HepG2 (cell line): ENCODE measurements around the gene MSI2. TPM values are rescaled to one million over a fixed set of nuclear protein-coding genes. Genes with fewer than 3 reads are reported as not detected.

Source experiments
- CHD2 ChIP-seq: IDR thresholded peaks from 2 replicates; pipeline ENCODE4 v1.6.1; 2011; ENCODE audit warnings: low read depth, low read length, improper control_type of control experiment
- FIP1L1 ChIP-seq: fragments of 200-400 bp; formaldehyde crosslinking; IDR thresholded peaks from 2 replicates; pipeline ENCODE4 v1.6.1; 2018; ENCODE audit warnings: low read depth, mild to moderate bottlenecking, low read length, moderate library complexity, borderline replicate concordance; ENCODE audit not compliant: insufficient read depth
- FLYWCH1 ChIP-seq: sonication (generic); formaldehyde crosslinking; IDR thresholded peaks from 2 replicates; pipeline ENCODE4 v1.8.1; 2023; ENCODE audit warnings: mild to moderate bottlenecking, missing genetic modification reagents
- GZF1 ChIP-seq: sonication (generic); formaldehyde crosslinking; IDR thresholded peaks from 2 replicates; pipeline ENCODE4 v1.5.1; 2020; ENCODE audit warnings: mild to moderate bottlenecking, missing genetic modification reagents
- HCFC1 ChIP-seq: fragments of 150-350 bp; IDR thresholded peaks from 2 replicates; pipeline ENCODE4 v1.6.1; 2014; ENCODE audit warnings: low read depth, low read length
- MTA3 ChIP-seq: sonication (generic); formaldehyde crosslinking; IDR thresholded peaks from 2 replicates; pipeline ENCODE4 v1.4.0; 2020; ENCODE audit warnings: missing genetic modification reagents
- NONO ChIP-seq, 2 experiments: fragments of 450-650 bp in 1 of 2; sonication (generic) in 1 of 2; formaldehyde crosslinking in 1 of 2; IDR thresholded peaks in 1 of 2; conservative IDR thresholded peaks in 1 of 2; 2 replicates each; pipeline versions ENCODE4 v1.6.1 to v1.8.0; 2017 to 2022; ENCODE audit warnings: mild to moderate bottlenecking in 1 of 2, missing genetic modification reagents in 1 of 2, moderate library complexity in 1 of 2
- ZNF329 ChIP-seq: sonication (generic); formaldehyde crosslinking; IDR thresholded peaks from 2 replicates; pipeline ENCODE4 v1.9.0; 2021; ENCODE audit warnings: low read depth, mild to moderate bottlenecking, missing genetic modification reagents
- ZNF430 ChIP-seq: sonication (generic); formaldehyde crosslinking; IDR thresholded peaks from 2 replicates; pipeline ENCODE4 v1.9.0; 2021; ENCODE audit warnings: mild to moderate bottlenecking, missing genetic modification reagents
- ZNF577 ChIP-seq: sonication (generic); formaldehyde crosslinking; IDR thresholded peaks from 2 replicates; pipeline ENCODE4 v1.4.0; 2020; ENCODE audit warnings: mild to moderate bottlenecking, low read depth, missing genetic modification reagents, borderline replicate concordance
- ZNF605 ChIP-seq: sonication (generic); formaldehyde crosslinking; IDR thresholded peaks from 2 replicates; pipeline ENCODE4 v1.8.0; 2022; ENCODE audit warnings: mild to moderate bottlenecking, missing genetic modification reagents
- ZNF652 ChIP-seq: IDR thresholded peaks from 2 replicates; pipeline ENCODE4 v1.6.1; 2016; ENCODE audit warnings: low read depth, borderline replicate concordance
- ZSCAN29 ChIP-seq: sonication (generic); formaldehyde crosslinking; conservative IDR thresholded peaks from 2 replicates; pipeline ENCODE4 v1.4.0; 2020; ENCODE audit warnings: mild to moderate bottlenecking, missing genetic modification reagents
- polyA plus RNA-seq, 8 experiments: library from polyadenylated mRNA; depleted of rRNA in 3 of 8; stranded (reverse) in 7 of 8; unstranded in 1 of 8; fragments of >200 nt; fragmentation: Illumina TruSeq in 4 of 8; extraction: Trizol in 4 of 8; gene quantifications; 2 replicates each; pipeline versions ENCODE4 v1.2.1 to v1.2.3, GENCODE V29; 2011 to 2016; ENCODE audit warnings: low read depth in 4 of 8, missing spikeins in 1 of 8, mixed read lengths in 1 of 8; ENCODE audit not compliant: insufficient read depth in 1 of 8
- total RNA-seq, 5 experiments: library from RNA; depleted of rRNA; stranded (reverse); fragments of >200 nt; fragmentation: Illumina TruSeq; extraction: Trizol; gene quantifications; 2 replicates each; pipeline ENCODE4 v1.2.3, GENCODE V29; 2016; ENCODE audit warnings: low read depth in 1 of 5
- TF ChIP-seq, protein P1 (sequence below): sonication (generic); formaldehyde crosslinking; IDR thresholded peaks from 2 replicates; pipeline ENCODE4 v1.4.0; 2020; ENCODE audit warnings: mild to moderate bottlenecking, missing genetic modification reagents
- TF ChIP-seq, protein P2 (sequence below): sonication (generic); formaldehyde crosslinking; IDR thresholded peaks from 2 replicates; pipeline ENCODE4 v1.4.0; 2020; ENCODE audit warnings: missing genetic modification reagents
- TF ChIP-seq, protein P3 (sequence below): sonication (generic); formaldehyde crosslinking; IDR thresholded peaks from 2 replicates; pipeline ENCODE4 v1.4.0; 2020; ENCODE audit warnings: mild to moderate bottlenecking, low read depth, missing genetic modification reagents
- TF ChIP-seq, protein P4 (sequence below): sonication (generic); formaldehyde crosslinking; IDR thresholded peaks from 2 replicates; pipeline ENCODE4 v1.4.0; 2020; ENCODE audit warnings: missing genetic modification reagents
- TF ChIP-seq, protein P5 (sequence below): sonication (generic); formaldehyde crosslinking; IDR thresholded peaks from 2 replicates; pipeline ENCODE4 v1.4.0; 2020; ENCODE audit warnings: mild to moderate bottlenecking, missing genetic modification reagents

MSI2 gene
- total and polyA plus RNA-seq, 2 of the 13 experiments (the other 11 are each of a cell fraction or from before 2014, with no cell fraction given): 77.5 to 78.4 TPM

DNA sequence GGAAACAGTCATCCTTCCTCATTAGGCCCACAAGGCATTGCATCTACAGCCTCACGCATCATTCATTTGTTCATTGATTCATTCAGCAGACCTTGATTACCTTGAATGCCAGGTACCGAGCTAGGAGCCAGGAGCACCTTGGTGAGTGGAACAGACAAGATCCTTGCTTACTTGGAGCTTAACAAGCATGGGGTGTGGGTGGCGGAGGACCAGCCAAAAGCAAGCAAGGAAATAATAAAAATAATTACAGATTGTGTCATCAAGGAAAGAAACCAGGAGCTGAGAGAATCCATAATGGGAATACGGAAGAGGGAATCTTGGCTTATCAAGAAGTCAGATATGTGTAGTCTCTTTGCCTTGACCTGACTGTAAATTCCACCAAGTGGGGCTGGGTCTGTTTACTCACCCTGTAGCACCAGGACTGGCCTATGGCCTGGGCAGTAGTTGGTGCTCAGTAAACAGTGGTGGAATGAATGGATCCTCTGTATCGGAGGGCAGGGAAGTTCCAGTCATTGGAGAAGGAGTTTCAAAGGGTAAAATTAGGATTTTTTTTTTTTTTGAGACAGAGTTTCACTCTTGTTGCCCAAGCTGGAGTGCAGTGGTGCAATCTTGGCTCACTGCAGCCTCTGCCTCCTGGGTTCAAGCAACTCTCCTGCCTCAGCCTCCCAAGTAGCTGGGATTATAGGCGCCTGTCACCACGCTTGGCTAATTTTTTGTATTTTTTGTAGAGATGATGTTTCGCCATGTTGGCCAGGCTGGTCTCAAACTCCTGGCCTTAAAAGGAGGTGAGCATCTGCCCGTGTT is 157.7 kb downstream of the MSI2 start (continued):
- TF ChIP-seq, protein P1, sequence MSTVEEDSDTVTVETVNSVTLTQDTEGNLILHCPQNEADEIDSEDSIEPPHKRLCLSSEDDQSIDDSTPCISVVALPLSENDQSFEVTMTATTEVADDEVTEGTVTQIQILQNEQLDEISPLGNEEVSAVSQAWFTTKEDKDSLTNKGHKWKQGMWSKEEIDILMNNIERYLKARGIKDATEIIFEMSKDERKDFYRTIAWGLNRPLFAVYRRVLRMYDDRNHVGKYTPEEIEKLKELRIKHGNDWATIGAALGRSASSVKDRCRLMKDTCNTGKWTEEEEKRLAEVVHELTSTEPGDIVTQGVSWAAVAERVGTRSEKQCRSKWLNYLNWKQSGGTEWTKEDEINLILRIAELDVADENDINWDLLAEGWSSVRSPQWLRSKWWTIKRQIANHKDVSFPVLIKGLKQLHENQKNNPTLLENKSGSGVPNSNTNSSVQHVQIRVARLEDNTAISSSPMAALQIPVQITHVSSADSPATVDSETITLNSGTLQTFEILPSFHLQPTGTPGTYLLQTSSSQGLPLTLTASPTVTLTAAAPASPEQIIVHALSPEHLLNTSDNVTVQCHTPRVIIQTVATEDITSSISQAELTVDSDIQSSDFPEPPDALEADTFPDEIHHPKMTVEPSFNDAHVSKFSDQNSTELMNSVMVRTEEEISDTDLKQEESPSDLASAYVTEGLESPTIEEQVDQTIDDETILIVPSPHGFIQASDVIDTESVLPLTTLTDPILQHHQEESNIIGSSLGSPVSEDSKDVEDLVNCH (CRISPR knock-in tag): no peak
- TF ChIP-seq FIP1L1 (no peak), ZNF652 (peak; percentile 82; the same call in 1 of the 2 replicates), ZNF577 (CRISPR knock-in tag) (no peak), NONO (IDR thresholded peaks at IDR 0.05) (no peak), NONO (CRISPR knock-in tag; conservative IDR thresholded peaks at IDR 0.05) (peak; percentile 95; the same call in 1 of the 2 replicates), HCFC1 (no peak), ZNF605 (CRISPR knock-in tag) (peak; percentile 77), GZF1 (CRISPR knock-in tag) (no peak), CHD2 (no peak), ZSCAN29 (CRISPR knock-in tag) (0 out of 2 replicates have a peak, but pooled peaks have one; percentile 70), ZNF329 (CRISPR knock-in tag) (no peak), ZNF430 (CRISPR knock-in tag) (0 out of 2 replicates have a peak, but pooled peaks have one; percentile 47), MTA3 (CRISPR knock-in tag) (no peak), FLYWCH1 (no peak)
- TF ChIP-seq, protein P2, sequence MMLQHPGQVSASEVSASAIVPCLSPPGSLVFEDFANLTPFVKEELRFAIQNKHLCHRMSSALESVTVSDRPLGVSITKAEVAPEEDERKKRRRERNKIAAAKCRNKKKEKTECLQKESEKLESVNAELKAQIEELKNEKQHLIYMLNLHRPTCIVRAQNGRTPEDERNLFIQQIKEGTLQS: peak; percentile 43; the same call in 1 of the 2 replicates
- TF ChIP-seq, protein P3, sequence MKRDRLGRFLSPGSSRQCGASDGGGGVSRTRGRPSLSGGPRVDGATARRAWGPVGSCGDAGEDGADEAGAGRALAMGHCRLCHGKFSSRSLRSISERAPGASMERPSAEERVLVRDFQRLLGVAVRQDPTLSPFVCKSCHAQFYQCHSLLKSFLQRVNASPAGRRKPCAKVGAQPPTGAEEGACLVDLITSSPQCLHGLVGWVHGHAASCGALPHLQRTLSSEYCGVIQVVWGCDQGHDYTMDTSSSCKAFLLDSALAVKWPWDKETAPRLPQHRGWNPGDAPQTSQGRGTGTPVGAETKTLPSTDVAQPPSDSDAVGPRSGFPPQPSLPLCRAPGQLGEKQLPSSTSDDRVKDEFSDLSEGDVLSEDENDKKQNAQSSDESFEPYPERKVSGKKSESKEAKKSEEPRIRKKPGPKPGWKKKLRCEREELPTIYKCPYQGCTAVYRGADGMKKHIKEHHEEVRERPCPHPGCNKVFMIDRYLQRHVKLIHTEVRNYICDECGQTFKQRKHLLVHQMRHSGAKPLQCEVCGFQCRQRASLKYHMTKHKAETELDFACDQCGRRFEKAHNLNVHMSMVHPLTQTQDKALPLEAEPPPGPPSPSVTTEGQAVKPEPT (CRISPR knock-in tag): no peak
- TF ChIP-seq, protein P4, sequence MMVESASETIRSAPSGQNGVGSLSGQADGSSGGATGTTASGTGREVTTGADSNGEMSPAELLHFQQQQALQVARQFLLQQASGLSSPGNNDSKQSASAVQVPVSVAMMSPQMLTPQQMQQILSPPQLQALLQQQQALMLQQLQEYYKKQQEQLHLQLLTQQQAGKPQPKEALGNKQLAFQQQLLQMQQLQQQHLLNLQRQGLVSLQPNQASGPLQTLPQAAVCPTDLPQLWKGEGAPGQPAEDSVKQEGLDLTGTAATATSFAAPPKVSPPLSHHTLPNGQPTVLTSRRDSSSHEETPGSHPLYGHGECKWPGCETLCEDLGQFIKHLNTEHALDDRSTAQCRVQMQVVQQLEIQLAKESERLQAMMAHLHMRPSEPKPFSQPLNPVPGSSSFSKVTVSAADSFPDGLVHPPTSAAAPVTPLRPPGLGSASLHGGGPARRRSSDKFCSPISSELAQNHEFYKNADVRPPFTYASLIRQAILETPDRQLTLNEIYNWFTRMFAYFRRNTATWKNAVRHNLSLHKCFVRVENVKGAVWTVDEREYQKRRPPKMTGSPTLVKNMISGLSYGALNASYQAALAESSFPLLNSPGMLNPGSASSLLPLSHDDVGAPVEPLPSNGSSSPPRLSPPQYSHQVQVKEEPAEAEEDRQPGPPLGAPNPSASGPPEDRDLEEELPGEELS (CRISPR knock-in tag): peak; percentile 99
- TF ChIP-seq, protein P5, sequence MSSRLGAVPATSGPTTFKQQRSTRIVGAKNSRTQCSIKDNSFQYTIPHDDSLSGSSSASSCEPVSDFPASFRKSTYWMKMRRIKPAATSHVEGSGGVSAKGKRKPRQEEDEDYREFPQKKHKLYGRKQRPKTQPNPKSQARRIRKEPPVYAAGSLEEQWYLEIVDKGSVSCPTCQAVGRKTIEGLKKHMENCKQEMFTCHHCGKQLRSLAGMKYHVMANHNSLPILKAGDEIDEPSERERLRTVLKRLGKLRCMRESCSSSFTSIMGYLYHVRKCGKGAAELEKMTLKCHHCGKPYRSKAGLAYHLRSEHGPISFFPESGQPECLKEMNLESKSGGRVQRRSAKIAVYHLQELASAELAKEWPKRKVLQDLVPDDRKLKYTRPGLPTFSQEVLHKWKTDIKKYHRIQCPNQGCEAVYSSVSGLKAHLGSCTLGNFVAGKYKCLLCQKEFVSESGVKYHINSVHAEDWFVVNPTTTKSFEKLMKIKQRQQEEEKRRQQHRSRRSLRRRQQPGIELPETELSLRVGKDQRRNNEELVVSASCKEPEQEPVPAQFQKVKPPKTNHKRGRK (CRISPR knock-in tag): 0 out of 2 replicates have a peak, but pooled peaks have one; percentile 20
